ENCODE measurements around the gene LCK.

- TF ChIP-seq EZH2 (IDR thresholded peaks at IDR 0.05): no peak
- TF ChIP-seq POLR2AphosphoS5 (IDR thresholded peaks at IDR 0.05; ENCODE audit: borderline replicate concordance, low read depth, low read length): peak; percentile 59; the same call in 1 of the 2 replicates
These were observed 83.3 kb downstream of the LCK start for GRCh38 chr1:32334274-32334861.
